Activated B cell treated with CpG ODN at 0.5 μM for 24 hours (primary cell): ENCODE results near the gene DOK1. TPM values are rescaled to one million over a fixed set of nuclear protein-coding genes. Genes with fewer than 3 reads are reported as not detected.
A peak's percentile ranks its signal among the peaks of the same experiment; 100 is the strongest.

Source experiments
- ATAC-seq: fragments of 200-7000 bp; cut with Tn5 transposase; one replicate; pipeline ENCODE4 v1.10.0; 2021; ENCODE audit warnings: low read depth, mild to moderate bottlenecking, moderate library complexity
- CTCF ChIA-PET: fragments of 350-600 bp; sonication (Branson Sonifier 250); formaldehyde crosslinking; loops from one replicate; lab custom pipeline; 2021; ENCODE audit warnings: antibody characterized with exemption; lab: Charles Lee
- POLR2A ChIA-PET: fragments of 350-600 bp; sonication (Branson Sonifier 250); formaldehyde crosslinking; loops from one replicate; lab custom pipeline; 2021; ENCODE audit warnings: antibody characterized with exemption; lab: Charles Lee
- DNase-seq: peaks from one replicate; pipeline ENCODE4 v3.0.0; 2022
- H3K27ac Mint-ChIP-seq: one replicate; pipeline ENCODE4 v1.8.0; 2020; ENCODE audit warnings: mixed read lengths
- H3K27me3 Mint-ChIP-seq: one replicate; pipeline ENCODE4 v1.8.0; 2021; ENCODE audit warnings: mixed read lengths
- H3K36me3 Mint-ChIP-seq: one replicate; pipeline ENCODE4 v1.8.0; 2021; ENCODE audit warnings: low read depth, mixed read lengths
- H3K4me1 Mint-ChIP-seq: one replicate; pipeline ENCODE4 v1.8.0; 2021; ENCODE audit warnings: mixed read lengths
- H3K4me3 Mint-ChIP-seq: one replicate; pipeline ENCODE4 v1.8.0; 2020; ENCODE audit warnings: mild to moderate bottlenecking, mixed read lengths
- H3K9me3 Mint-ChIP-seq: one replicate; pipeline ENCODE4 v1.8.0; 2020; ENCODE audit warnings: mixed read lengths
- intact Hi-C: fragments of 100-400 bp; cut with micrococcal nuclease; formaldehyde crosslinking; loops from one replicate; pipeline ENCODE4 v1.15.1; 2024
- total RNA-seq: library from RNA; stranded (reverse); gene quantifications from 2 replicates; pipeline ENCODE4 v1.2.3, GENCODE V29; 2022
- TF ChIP-seq, protein P1 (sequence below): fragments of 200-600 bp; IDR thresholded peaks from one replicate; pipeline ENCODE4 v1.8.0; 2022; ENCODE audit warnings: antibody characterized with exemption, mild to moderate bottlenecking

Gene DOK1
- total RNA-seq, result 33.8 and 35.1 TPM in 2 replicates

DNA sequence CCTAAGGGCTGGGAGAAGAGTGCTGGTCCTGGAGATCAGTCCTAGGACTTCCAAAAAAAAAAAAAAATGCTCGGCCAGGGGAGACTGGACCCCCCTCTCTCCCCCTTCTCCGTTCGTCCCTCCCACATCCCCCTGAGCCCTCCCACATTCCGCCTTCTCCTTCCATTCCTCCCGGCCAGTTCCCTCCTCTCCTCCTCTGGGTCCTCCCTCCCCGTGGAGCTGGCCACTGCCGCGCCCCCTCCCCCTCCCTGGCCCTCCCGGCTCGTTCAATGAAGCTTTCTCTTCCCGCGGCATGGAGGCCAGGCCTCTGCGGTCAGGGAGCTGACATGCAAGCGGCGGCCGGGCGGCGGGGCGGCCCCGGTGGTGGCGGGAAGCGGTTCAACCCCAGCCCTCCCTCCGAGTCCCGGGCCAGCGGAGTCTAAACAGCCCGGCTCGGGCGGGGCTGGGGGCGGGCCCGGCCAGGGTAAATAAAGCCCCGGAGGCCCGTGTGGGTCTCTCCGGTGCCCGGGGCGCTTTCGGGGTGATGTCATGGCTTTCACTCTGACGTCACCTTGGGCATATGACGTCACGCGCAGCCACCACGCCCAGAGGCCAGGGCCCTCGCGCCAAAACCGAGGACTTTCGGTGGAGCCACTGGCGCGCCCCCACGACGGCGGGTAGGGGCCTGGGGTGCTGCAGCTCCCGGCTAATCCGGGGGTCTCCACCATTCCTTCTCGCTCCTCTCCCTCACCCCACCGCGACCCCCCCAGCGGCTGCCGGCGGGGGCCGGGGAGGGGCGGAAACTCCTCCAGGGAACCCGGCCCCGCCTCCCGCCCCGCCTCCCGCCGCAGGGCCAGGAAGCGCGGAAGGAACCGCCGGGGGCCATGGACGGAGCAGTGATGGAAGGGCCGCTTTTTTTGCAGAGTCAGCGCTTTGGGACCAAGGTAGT, at the start of gene DOK1, which contains the start of gene LOXL3:
TSS of gene DOK1 (plus strand) at position 829 of the 928 bp plus-strand sequence. CDS start at position 864, 35 bp downstream.
TSS of gene LOXL3 (minus strand) at position 51 of the 928 bp plus-strand sequence. CDS start 1,308 bp downstream, outside the sequence.
- no peaks in the 10 kb centered on the region for H3K9me3 Mint-ChIP-seq

DNA sequence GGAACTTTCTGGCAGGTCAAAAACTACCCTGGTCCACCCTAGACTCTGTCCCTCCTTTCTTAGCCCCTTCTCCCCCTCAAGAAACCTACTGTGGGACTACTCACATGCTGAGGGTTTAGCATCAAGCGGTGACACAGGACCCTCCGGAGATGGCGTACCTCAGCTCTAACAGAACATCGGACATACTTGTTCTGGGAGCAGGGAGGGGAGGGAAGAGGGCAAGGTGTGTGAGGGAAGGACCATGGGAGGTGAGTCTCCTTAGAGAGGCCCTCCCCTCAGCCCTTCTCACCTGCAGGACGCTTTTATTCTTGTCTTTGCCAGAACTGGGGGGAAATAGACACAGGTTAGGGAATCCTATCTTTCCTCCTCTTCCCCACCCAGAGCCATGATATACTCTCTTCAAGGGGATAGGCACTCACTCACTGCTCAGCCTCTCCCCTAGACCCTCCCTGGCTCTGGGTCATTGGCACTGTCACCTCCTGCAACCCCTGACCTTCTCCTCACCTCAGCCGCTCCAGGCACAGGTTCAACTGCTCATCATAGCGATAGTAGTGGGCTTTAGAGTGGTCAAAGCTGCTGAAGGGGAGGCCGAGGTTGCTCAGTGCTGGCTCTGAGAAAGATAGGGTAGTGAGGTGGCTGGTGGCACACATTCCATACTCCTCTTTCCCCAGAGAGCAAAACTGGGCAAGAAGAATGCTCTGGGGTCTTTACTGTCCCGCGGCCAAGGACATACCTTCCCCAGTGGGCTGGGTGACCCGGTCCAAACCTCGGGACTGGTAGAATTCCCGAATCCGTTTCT, 48.9 kb upstream of the DOK1 start:
- POLR2A ChIA-PET, result interaction anchor here (2.7 to 5.6 kb wide), 3 partner anchors 10 to 25 kb away, joined by 18 to 63 read pairs (median 35); partner anchors contain the start of genes AUP1, HTRA2 and TLX2
- DNase-seq (no peak), ATAC-seq (no peak)
- H3K27me3 Mint-ChIP-seq, result peaks cover 28% of the 10 kb centered on the region
- no peaks in the 10 kb centered on the region for H3K9me3 Mint-ChIP-seq
- no peak overlapping the region for H3K27ac Mint-ChIP-seq
- H3K4me3 Mint-ChIP-seq, result no peak overlapping the region
- peaks cover 33% of the 10 kb centered on the region for H3K36me3 Mint-ChIP-seq
- intact Hi-C loops, result loop anchor here (10.0 kb wide), 2 partner anchors 149 to 329 kb away; partner anchors contain the start of genes HK2 and SEMA4F
- TF ChIP-seq, protein P1, sequence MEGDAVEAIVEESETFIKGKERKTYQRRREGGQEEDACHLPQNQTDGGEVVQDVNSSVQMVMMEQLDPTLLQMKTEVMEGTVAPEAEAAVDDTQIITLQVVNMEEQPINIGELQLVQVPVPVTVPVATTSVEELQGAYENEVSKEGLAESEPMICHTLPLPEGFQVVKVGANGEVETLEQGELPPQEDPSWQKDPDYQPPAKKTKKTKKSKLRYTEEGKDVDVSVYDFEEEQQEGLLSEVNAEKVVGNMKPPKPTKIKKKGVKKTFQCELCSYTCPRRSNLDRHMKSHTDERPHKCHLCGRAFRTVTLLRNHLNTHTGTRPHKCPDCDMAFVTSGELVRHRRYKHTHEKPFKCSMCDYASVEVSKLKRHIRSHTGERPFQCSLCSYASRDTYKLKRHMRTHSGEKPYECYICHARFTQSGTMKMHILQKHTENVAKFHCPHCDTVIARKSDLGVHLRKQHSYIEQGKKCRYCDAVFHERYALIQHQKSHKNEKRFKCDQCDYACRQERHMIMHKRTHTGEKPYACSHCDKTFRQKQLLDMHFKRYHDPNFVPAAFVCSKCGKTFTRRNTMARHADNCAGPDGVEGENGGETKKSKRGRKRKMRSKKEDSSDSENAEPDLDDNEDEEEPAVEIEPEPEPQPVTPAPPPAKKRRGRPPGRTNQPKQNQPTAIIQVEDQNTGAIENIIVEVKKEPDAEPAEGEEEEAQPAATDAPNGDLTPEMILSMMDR, result no peak
- CTCF ChIA-PET, result interaction anchor here (1.4 to 3.2 kb wide), 4 partner anchors 23 to 83 kb away, joined by 4 to 30 read pairs (median 14); partner anchors contain the start of genes CCDC142 and TTC31
- peaks cover 58% of the 10 kb centered on the region for H3K4me1 Mint-ChIP-seq

More for the DNA sequence above, at the start of gene DOK1, which contains the start of gene LOXL3:
- peak within 1 kb of the TSS; percentile 90 for H3K27ac Mint-ChIP-seq
- POLR2A ChIA-PET, result interaction anchor here (0.6 to 2.3 kb wide), 16 partner anchors 14 to 1377 kb away, joined by 3 to 11 read pairs (median 6); partner anchors contain the start of genes AUP1, HTRA2, MRPL53 and TTC31
- TF ChIP-seq, protein P1, result no peak
- H3K27me3 Mint-ChIP-seq, result peaks cover 7% of the 10 kb centered on the region
- peak within 1 kb of the TSS; percentile 97 for H3K4me3 Mint-ChIP-seq
- H3K36me3 Mint-ChIP-seq, result peaks cover 16% of the 10 kb centered on the region
- CTCF ChIA-PET, result interaction anchor here (1.3 kb wide), 1 partner anchor 34 kb away, joined by 6 read pairs; no protein-coding TSS in a partner anchor
- ATAC-seq (peak; percentile 81), DNase-seq (peak; percentile 83)
- H3K4me1 Mint-ChIP-seq, result peaks cover 32% of the 10 kb centered on the region
- intact Hi-C loops, result loop anchor here (1.0 to 2.0 kb wide), 4 partner anchors 25 to 71 kb away; partner anchors contain the start of genes AUP1, HTRA2, PCGF1 and TTC31

DNA sequence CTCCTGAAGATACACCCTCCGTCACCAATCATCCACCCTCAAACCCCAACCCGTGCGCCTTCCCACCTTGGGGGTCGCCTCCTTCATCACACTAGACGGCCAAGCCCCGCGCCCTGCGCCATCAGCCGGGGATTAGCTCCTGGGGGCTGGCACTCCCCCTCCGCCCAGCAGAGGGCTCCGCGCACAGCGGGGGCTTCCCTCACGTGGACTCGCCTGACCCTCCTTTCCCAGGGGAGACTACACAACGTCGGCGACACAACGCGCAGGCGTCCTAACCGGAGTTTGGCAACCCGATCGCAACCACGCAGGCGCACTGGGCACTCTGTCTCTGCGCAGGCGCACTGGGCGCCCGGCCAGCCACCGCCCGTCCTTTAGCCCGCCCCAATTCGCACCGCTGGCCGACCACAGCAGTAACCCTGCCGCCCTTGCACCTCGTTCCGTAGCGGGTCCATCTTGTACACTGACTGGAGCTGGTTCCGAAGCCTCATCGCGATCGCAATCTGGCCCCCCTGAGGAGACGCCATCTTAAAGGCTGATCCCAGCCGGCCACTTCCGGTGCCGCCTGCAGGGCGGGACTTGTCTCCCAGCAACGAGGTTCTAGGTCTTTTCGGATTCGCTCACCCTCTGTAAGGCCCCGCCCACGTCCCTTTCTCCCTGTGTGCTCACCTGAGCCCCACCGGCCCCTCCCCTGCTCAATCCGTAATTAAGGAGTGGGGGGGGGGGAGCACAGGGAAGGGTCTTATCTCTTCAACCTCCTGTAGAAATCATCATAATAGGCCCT, 47.2 kb upstream of the DOK1 start, which contains the start of gene PCGF1:
TSS of gene PCGF1 (minus strand) at position 551 of the 781 bp plus-strand sequence. CDS start at position 524, 27 bp downstream.
- DNase-seq, result peak; percentile 99
- peaks cover 33% of the 10 kb centered on the region for H3K36me3 Mint-ChIP-seq
- ChIA-PET POLR2A (interaction anchor here (0.6 to 5.6 kb wide), 16 partner anchors 9 to 1185 kb away, joined by 3 to 63 read pairs (median 7); partner anchors contain the start of genes AUP1, CCDC142, DQX1 and HTRA2), CTCF (interaction anchor here (0.9 to 3.2 kb wide), 9 partner anchors 9 to 81 kb away, joined by 3 to 30 read pairs (median 5); partner anchors contain the start of genes AUP1, CCDC142, HTRA2 and TTC31)
- H3K27me3 Mint-ChIP-seq, result peaks cover 24% of the 10 kb centered on the region
- peak within 1 kb of the TSS; percentile 96 for H3K4me3 Mint-ChIP-seq
- H3K9me3 Mint-ChIP-seq, result no peaks in the 10 kb centered on the region
- peak; percentile 85 for ATAC-seq
- peaks cover 52% of the 10 kb centered on the region for H3K4me1 Mint-ChIP-seq
- intact Hi-C loops, result loop anchor here (1.0 to 10.0 kb wide), 10 partner anchors 9 to 327 kb away; partner anchors contain the start of genes AUP1, DOK1, HK2 and HTRA2
- peak within 1 kb of the TSS; percentile 100 for H3K27ac Mint-ChIP-seq
- TF ChIP-seq, protein P1, result no peak
